ENCODE measurements around the gene LGI4.

Gene LGI4

GRCh38 chr19:35127871-35128270 lies 7.0 kb downstream of the LGI4 start:
- no peak overlapping the region for H3K4me2 ChIP-seq

GRCh38 chr19:35126624-35126959 lies 8.3 kb downstream of the LGI4 start:
- TF ChIP-seq, protein P1, sequence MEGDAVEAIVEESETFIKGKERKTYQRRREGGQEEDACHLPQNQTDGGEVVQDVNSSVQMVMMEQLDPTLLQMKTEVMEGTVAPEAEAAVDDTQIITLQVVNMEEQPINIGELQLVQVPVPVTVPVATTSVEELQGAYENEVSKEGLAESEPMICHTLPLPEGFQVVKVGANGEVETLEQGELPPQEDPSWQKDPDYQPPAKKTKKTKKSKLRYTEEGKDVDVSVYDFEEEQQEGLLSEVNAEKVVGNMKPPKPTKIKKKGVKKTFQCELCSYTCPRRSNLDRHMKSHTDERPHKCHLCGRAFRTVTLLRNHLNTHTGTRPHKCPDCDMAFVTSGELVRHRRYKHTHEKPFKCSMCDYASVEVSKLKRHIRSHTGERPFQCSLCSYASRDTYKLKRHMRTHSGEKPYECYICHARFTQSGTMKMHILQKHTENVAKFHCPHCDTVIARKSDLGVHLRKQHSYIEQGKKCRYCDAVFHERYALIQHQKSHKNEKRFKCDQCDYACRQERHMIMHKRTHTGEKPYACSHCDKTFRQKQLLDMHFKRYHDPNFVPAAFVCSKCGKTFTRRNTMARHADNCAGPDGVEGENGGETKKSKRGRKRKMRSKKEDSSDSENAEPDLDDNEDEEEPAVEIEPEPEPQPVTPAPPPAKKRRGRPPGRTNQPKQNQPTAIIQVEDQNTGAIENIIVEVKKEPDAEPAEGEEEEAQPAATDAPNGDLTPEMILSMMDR (conservative IDR thresholded peaks at IDR 0.05; ENCODE audit: low read depth, low read length) = no peak
- peaks cover 62% of the 10 kb centered on the region for H3K27me3 ChIP-seq (ENCODE audit: insufficient read depth, low read depth)

More at GRCh38 chr19:35127871-35128270, 7.0 kb downstream of the LGI4 start:
- TF ChIP-seq, protein P1 (conservative IDR thresholded peaks at IDR 0.05; ENCODE audit: low read depth, low read length) = no peak
- Histone ChIP-seq H3K4me1 (ENCODE audit: low read depth, poor library complexity, severe bottlenecking) (no peaks in the 10 kb centered on the region), H4K20me1 (ENCODE audit: insufficient read depth) (no peaks in the 10 kb centered on the region), H3K79me2 (ENCODE audit: insufficient read depth, low read depth) (no peaks in the 10 kb centered on the region), H3K27ac (no peak overlapping the region), H3K27me3 (ENCODE audit: insufficient read depth, low read depth) (peaks cover 57% of the 10 kb centered on the region), H3K4me3 (IDR thresholded peaks at IDR 0.05; ENCODE audit: insufficient read depth, low read depth, low read length) (no peak overlapping the region), H3K36me3 (ENCODE audit: insufficient read depth) (no peaks in the 10 kb centered on the region), H2AFZ (ENCODE audit: low read depth) (no peak overlapping the region), H3K9ac (no peak overlapping the region)

DNA sequence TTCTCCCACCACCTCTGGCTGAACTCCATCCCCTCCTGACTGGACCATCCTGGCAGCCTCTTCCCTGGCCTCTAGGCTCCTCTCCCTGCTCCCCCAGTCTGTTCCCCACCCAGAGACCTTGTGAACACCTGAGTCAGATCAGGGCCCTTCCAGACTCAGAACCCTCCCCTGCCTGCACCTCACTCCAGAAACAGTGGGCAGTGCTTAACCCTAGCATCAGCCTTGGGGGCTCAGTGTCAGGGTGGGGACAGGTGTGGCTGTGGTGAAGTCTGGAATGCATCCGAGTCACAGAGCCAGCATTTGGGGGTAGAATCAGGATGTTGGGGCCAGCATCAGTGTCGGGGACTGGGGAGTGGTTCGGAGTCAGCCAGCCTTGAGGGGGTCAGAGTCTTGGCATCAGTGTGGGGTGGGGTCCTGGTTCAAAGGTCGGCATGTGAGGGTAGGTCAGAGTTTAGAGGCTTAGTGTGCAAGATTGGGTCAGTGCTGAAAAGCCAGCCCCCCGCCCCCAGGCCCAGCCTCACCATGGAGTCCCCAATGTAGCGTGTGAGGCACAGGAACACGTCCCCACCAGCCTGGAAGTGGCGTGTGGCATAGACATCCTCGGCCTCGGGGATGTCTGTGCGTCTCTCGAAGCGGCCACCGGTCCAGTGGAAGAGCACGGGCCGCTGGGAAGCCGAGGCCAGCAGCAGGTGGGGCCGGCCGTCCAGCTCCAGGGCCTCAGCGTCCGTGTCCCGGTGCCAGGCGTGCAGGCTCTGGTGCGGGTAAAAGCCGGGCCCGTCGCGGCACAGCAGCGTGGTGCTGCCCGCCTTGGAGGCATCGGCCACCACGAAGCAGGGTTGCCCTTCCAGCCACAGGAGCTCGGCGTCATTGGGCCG lies 8.9 kb downstream of the LGI4 start:
- Histone ChIP-seq H3K36me3 (ENCODE audit: insufficient read depth) (no peaks in the 10 kb centered on the region), H3K4me2 (no peak overlapping the region), H4K20me1 (ENCODE audit: insufficient read depth) (no peaks in the 10 kb centered on the region), H3K9ac (no peak overlapping the region), H3K4me1 (ENCODE audit: low read depth, poor library complexity, severe bottlenecking) (no peaks in the 10 kb centered on the region), H3K4me3 (IDR thresholded peaks at IDR 0.05; ENCODE audit: insufficient read depth, low read depth, low read length) (no peak overlapping the region), H2AFZ (ENCODE audit: low read depth) (no peak overlapping the region), H3K27me3 (ENCODE audit: insufficient read depth, low read depth) (peaks cover 64% of the 10 kb centered on the region), H3K79me2 (ENCODE audit: insufficient read depth, low read depth) (no peaks in the 10 kb centered on the region), H3K27ac (no peak overlapping the region)
- TF ChIP-seq, protein P1 (conservative IDR thresholded peaks at IDR 0.05; ENCODE audit: low read depth, low read length) = no peak

More at GRCh38 chr19:35126624-35126959, 8.3 kb downstream of the LGI4 start:
- Histone ChIP-seq H3K4me1 (ENCODE audit: low read depth, poor library complexity, severe bottlenecking) (no peaks in the 10 kb centered on the region), H3K79me2 (ENCODE audit: insufficient read depth, low read depth) (no peaks in the 10 kb centered on the region), H3K4me2 (no peak overlapping the region), H3K4me3 (IDR thresholded peaks at IDR 0.05; ENCODE audit: insufficient read depth, low read depth, low read length) (no peak overlapping the region), H3K36me3 (ENCODE audit: insufficient read depth) (no peaks in the 10 kb centered on the region), H3K9ac (no peak overlapping the region), H2AFZ (ENCODE audit: low read depth) (no peak overlapping the region), H3K27ac (no peak overlapping the region), H4K20me1 (ENCODE audit: insufficient read depth) (no peaks in the 10 kb centered on the region)

DNA sequence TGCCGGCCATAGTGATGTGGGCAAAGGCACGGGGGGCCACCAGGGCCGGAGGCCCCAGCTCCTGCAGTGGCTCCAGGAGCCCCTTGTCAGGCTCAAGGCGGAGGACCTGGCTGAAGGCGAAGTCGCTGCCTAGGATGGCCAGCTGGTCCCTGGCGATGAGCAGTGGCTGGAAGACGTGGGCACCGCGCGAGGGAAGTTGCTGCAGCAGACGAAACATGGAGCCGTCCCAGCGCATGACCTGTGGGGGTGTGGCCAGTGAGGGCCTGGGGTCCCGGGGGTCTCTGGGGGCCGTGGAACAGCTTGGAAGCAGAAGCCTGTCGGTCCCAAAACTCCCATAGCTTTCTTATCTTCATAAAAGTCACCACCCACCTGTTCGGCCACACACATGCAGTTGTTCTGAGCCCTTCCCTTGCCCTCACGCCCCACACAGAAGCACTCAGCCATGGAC lies 9.6 kb downstream of the LGI4 start:
- Histone ChIP-seq H3K27ac (no peak overlapping the region), H3K4me2 (no peak overlapping the region), H2AFZ (ENCODE audit: low read depth) (no peak overlapping the region), H3K27me3 (ENCODE audit: insufficient read depth, low read depth) (peaks cover 63% of the 10 kb centered on the region), H3K4me1 (ENCODE audit: low read depth, poor library complexity, severe bottlenecking) (no peaks in the 10 kb centered on the region), H3K36me3 (ENCODE audit: insufficient read depth) (no peaks in the 10 kb centered on the region), H4K20me1 (ENCODE audit: insufficient read depth) (no peaks in the 10 kb centered on the region), H3K9ac (no peak overlapping the region), H3K79me2 (ENCODE audit: insufficient read depth, low read depth) (no peaks in the 10 kb centered on the region), H3K4me3 (IDR thresholded peaks at IDR 0.05; ENCODE audit: insufficient read depth, low read depth, low read length) (no peak overlapping the region)
- TF ChIP-seq, protein P1 (conservative IDR thresholded peaks at IDR 0.05; ENCODE audit: low read depth, low read length) = no peak

Data from KMS-11 (cell line).